HepG2 (cell line): ENCODE measurements around the gene CCDC83. TPM values are rescaled to one million over a fixed set of nuclear protein-coding genes. Genes with fewer than 3 reads are reported as not detected.

Source experiments
- ATAC-seq: fragments of 200-7000 bp; cut with Tn5 transposase; 3 replicates; pipeline ENCODE4 v1.9.1; 2020; ENCODE audit warnings: mild to moderate bottlenecking, moderate library complexity
- BruUV-seq: library from RNA; stranded (reverse); fragments of 400-500 nt; replicated peaks from 2 replicates; lab custom pipeline; 2021; lab: Mats Ljungman, UMichigan
- CTCF ChIA-PET: fragments of 300-600 bp; formaldehyde crosslinking; extraction: SDS; loops from one replicate; lab custom pipeline; 2021; ENCODE audit warnings: low total read pairs, inconsistent platforms, low intra/inter-chr PET ratio; lab: Yijun Ruan, JAX
- POLR2A ChIA-PET: fragments of 350-600 bp; sonication (Branson Sonifier 250); formaldehyde crosslinking; loops from one replicate; lab custom pipeline; 2020; ENCODE audit warnings: antibody characterized with exemption, inconsistent platforms; lab: Yijun Ruan, JAX
- DNase-seq: peaks from one replicate; pipeline ENCODE4 v3.0.0-alpha.2; 2015; ENCODE audit warnings: low spot score
- FAIRE-seq: peaks from 3 replicates; lab custom pipeline; 2011; peaks lifted over from hg19 to GRCh38; lab: Jason Lieb, UNC
- H2AFZ ChIP-seq: one replicate; pipeline ENCODE4 v1.6.1; 2011; ENCODE audit warnings: low read length, inconsistent platforms
- H3K27ac ChIP-seq: fragments of 300-600 bp; 3 replicates; pipeline ENCODE4 v1.8.0; 2011; ENCODE audit warnings: mixed run types, mild to moderate bottlenecking, mixed read lengths, low read length, inconsistent platforms; ENCODE audit not compliant: insufficient read depth; ENCODE audit errors: extremely low read length
- H3K27me3 ChIP-seq, 2 experiments: fragments of 200-600 bp in 1 of 2; 2 replicates in 1 of 2; 3 replicates in 1 of 2; pipeline versions ENCODE4 v1.6.0 to v1.8.0; 2011; ENCODE audit warnings: low read length in 2 of 2, mild to moderate bottlenecking in 2 of 2, moderate library complexity in 2 of 2, inconsistent platforms in 1 of 2; ENCODE audit not compliant: insufficient read depth in 2 of 2, control insufficient read depth in 1 of 2
- H3K36me3 ChIP-seq, 2 experiments: fragments of 200-600 bp in 1 of 2; replicated peaks in 1 of 2; 2 replicates in 1 of 2; 3 replicates in 1 of 2; pipeline versions ENCODE4 v1.5.1 to v1.8.0; 2011; ENCODE audit warnings: low read length in 2 of 2, inconsistent platforms in 1 of 2; ENCODE audit not compliant: insufficient read depth in 2 of 2, control insufficient read depth in 1 of 2
- H3K4me1 ChIP-seq: 2 replicates; pipeline ENCODE4 v1.5.1; 2012; ENCODE audit warnings: low read length, inconsistent platforms; ENCODE audit not compliant: insufficient read depth
- H3K4me2 ChIP-seq: 2 replicates; pipeline ENCODE4 v1.6.0; 2011; ENCODE audit warnings: low read depth, low read length, inconsistent platforms
- H3K4me3 ChIP-seq, 3 experiments: fragments of 200-600 bp in 1 of 3; sonication (generic), shearing (Covaris generic) in 1 of 3; replicated peaks in 1 of 3; 2 replicates each; pipeline ENCODE4 v1.5.1; 2011 to 2016; ENCODE audit warnings: low read length in 3 of 3, inconsistent platforms in 2 of 3, low read depth in 2 of 3, mild to moderate bottlenecking in 2 of 3, control low read depth in 1 of 3, mixed read lengths in 1 of 3; ENCODE audit not compliant: insufficient read depth in 1 of 3
- H3K79me2 ChIP-seq: one replicate; pipeline ENCODE4 v1.6.1; 2011; ENCODE audit warnings: low read length, inconsistent platforms; ENCODE audit not compliant: insufficient read depth
- H3K9ac ChIP-seq: 2 replicates; pipeline ENCODE4 v1.6.0; 2011; ENCODE audit warnings: mild to moderate bottlenecking, low read depth, low read length, inconsistent platforms; ENCODE audit not compliant: insufficient read depth
- H3K9me3 ChIP-seq: 2 replicates; pipeline ENCODE4 v1.5.1; 2012; ENCODE audit warnings: mild to moderate bottlenecking, low read length
- H4K20me1 ChIP-seq: 2 replicates; pipeline ENCODE4 v1.6.0; 2011; ENCODE audit warnings: inconsistent platforms, mild to moderate bottlenecking, low read length, moderate library complexity; ENCODE audit not compliant: insufficient read depth
- BATF2 ChIP-seq: sonication (generic); formaldehyde crosslinking; IDR thresholded peaks from 2 replicates; pipeline ENCODE4 v1.8.0; 2022; ENCODE audit warnings: mild to moderate bottlenecking, missing genetic modification reagents, moderate library complexity
- IKZF4 ChIP-seq: sonication (generic); formaldehyde crosslinking; IDR thresholded peaks from 2 replicates; pipeline ENCODE4 v1.5.1; 2020; ENCODE audit warnings: borderline replicate concordance, mild to moderate bottlenecking, low read depth, missing genetic modification reagents; ENCODE audit errors: not compliant biosample characterization
- MAZ ChIP-seq, 2 experiments: sonication (generic) in 1 of 2; formaldehyde crosslinking in 1 of 2; IDR thresholded peaks; 2 replicates each; pipeline versions ENCODE4 v1.5.0 to v1.6.1; 2012 to 2020; ENCODE audit warnings: low read depth in 2 of 2, mild to moderate bottlenecking in 2 of 2, borderline replicate concordance in 1 of 2, improper control_type of control experiment in 1 of 2, low read length in 1 of 2, missing genetic modification reagents in 1 of 2, moderate library complexity in 1 of 2
- MLLT10 ChIP-seq: sonication (generic); formaldehyde crosslinking; IDR thresholded peaks from 2 replicates; pipeline ENCODE4 v1.4.0; 2020; ENCODE audit warnings: missing genetic modification reagents
- RAD51 ChIP-seq: fragments of 450-650 bp; IDR thresholded peaks from 2 replicates; pipeline ENCODE4 v1.6.1; 2016; ENCODE audit warnings: borderline replicate concordance
- SMAD9 ChIP-seq: sonication (generic); formaldehyde crosslinking; IDR thresholded peaks from 2 replicates; pipeline ENCODE4 v1.5.1; 2020; ENCODE audit warnings: mild to moderate bottlenecking, missing genetic modification reagents
- SYNCRIP ChIP-seq: fragments of 200-400 bp; formaldehyde crosslinking; IDR thresholded peaks from 2 replicates; pipeline ENCODE4 v1.6.1; 2018; ENCODE audit warnings: mild to moderate bottlenecking, low read depth, low read length; ENCODE audit not compliant: insufficient read depth
- ZBTB38 ChIP-seq: sonication (generic); formaldehyde crosslinking; IDR thresholded peaks from 2 replicates; pipeline ENCODE4 v1.5.1; 2020; ENCODE audit warnings: mild to moderate bottlenecking, missing genetic modification reagents
- ZNF501 ChIP-seq: sonication (generic); formaldehyde crosslinking; IDR thresholded peaks from 2 replicates; pipeline ENCODE4 v1.5.1; 2020; ENCODE audit warnings: mild to moderate bottlenecking, moderate library complexity, missing genetic modification reagents
- ZNF576 ChIP-seq: sonication (generic); formaldehyde crosslinking; IDR thresholded peaks from 2 replicates; pipeline ENCODE4 v1.4.0; 2020; ENCODE audit warnings: mild to moderate bottlenecking, missing genetic modification reagents
- ZXDC ChIP-seq: sonication (generic); formaldehyde crosslinking; IDR thresholded peaks from 2 replicates; pipeline ENCODE4 v1.5.0; 2020; ENCODE audit warnings: mild to moderate bottlenecking, missing genetic modification reagents
- WGBS: methylation state at CpG from one replicate; pipeline ENCODE4 v1.1.6; 2017; ENCODE audit warnings: low lambda C conversion rate; 5-methylcytosine and 5-hydroxymethylcytosine counted together
- in situ Hi-C: cut with HindIII; loops from 2 replicates; pipeline ENCODE4 v1.10.0; 2017; ENCODE audit warnings: low pct_unique_long_range_greater_than_20kb; ENCODE audit not compliant: extremely low pct_ligation_motif_present
- intact Hi-C: fragments of 100-400 bp; cut with micrococcal nuclease; formaldehyde crosslinking; loops from one replicate; pipeline ENCODE4 v1.10.0; 2022; ENCODE audit not compliant: unreplicated experiment
- polyA plus RNA-seq, 8 experiments: library from polyadenylated mRNA; depleted of rRNA in 3 of 8; stranded (reverse) in 7 of 8; unstranded in 1 of 8; fragments of >200 nt; fragmentation: Illumina TruSeq in 4 of 8; extraction: Trizol in 4 of 8; gene quantifications; 2 replicates each; pipeline versions ENCODE4 v1.2.1 to v1.2.3, GENCODE V29; 2011 to 2016; ENCODE audit warnings: low read depth in 4 of 8, missing spikeins in 1 of 8, mixed read lengths in 1 of 8; ENCODE audit not compliant: insufficient read depth in 1 of 8
- total RNA-seq, 5 experiments: library from RNA; depleted of rRNA; stranded (reverse); fragments of >200 nt; fragmentation: Illumina TruSeq; extraction: Trizol; gene quantifications; 2 replicates each; pipeline ENCODE4 v1.2.3, GENCODE V29; 2016; ENCODE audit warnings: low read depth in 1 of 5

CCDC83 gene
- total and polyA plus RNA-seq, 2 of the 13 experiments (the other 11 are each of a cell fraction or from before 2014, with no cell fraction given): not detected

GRCh38 chr11:85822814-85823213 lies 32.4 kb upstream of the CCDC83 start:
- H2AFZ ChIP-seq: no peak overlapping the region
- H3K79me2 ChIP-seq: no peaks in the 10 kb centered on the region
- in situ Hi-C loops: loop anchor here (10.0 kb wide), 1 partner anchor 228 kb away; no protein-coding TSS in a partner anchor
- ATAC-seq (no peak), FAIRE-seq (no peak), DNase-seq (no peak)
- H3K4me3 ChIP-seq: no peak overlapping the region
- WGBS: 26% methylated on average over 3 of the region's 3 CpGs
- no peak for TF ChIP-seq ZBTB38 (CRISPR knock-in tag)
- TF ChIP-seq ZNF576 (CRISPR knock-in tag): no peak
- TF ChIP-seq BATF2 (CRISPR knock-in tag): no peak
- TF ChIP-seq ZXDC (CRISPR knock-in tag): no peak
- TF ChIP-seq MLLT10: no peak
- no peak for TF ChIP-seq IKZF4 (CRISPR knock-in tag)
- TF ChIP-seq RAD51: no peak
- no peak for TF ChIP-seq ZNF501 (CRISPR knock-in tag)
- TF ChIP-seq SMAD9 (CRISPR knock-in tag): no peak
- TF ChIP-seq MAZ (IDR thresholded peaks at IDR 0.05; ENCODE audit: borderline replicate concordance, low read depth, low read length): no peak
- TF ChIP-seq MAZ (CRISPR knock-in tag; IDR thresholded peaks at IDR 0.05; ENCODE audit: low read depth): no peak
- TF ChIP-seq SYNCRIP: no peak
- H3K4me1 ChIP-seq: no peaks in the 10 kb centered on the region
- H3K36me3 ChIP-seq: no peaks in the 10 kb centered on the region
- ChIA-PET CTCF (no interaction called here), POLR2A (no interaction called here)
- no peaks in the 10 kb centered on the region for H4K20me1 ChIP-seq
- 0 out of 5 replicates have a peak, but pooled peaks cover 0 to 4% of the 10 kb centered on the region in 2 experiments for H3K27me3 ChIP-seq
- no peaks in the 10 kb centered on the region for H3K9me3 ChIP-seq
- no peak overlapping the region for H3K4me2 ChIP-seq
- H3K27ac ChIP-seq: no peak overlapping the region
- intact Hi-C loops: no loop called here
- no TSS peak for BruUV-seq
- H3K9ac ChIP-seq: no peak overlapping the region
